EL (cell line): ENCODE results near the gene SMIM45.
"Not testable (repeated sequence)": the region's sequence is repeated elsewhere in the genome, so short reads cannot be mapped to it uniquely, and the experiment has no call there.

ENCODE experiments used
- DNase-seq: peaks from one replicate; pipeline ENCODE4 v3.0.0-alpha.2; 2016

Gene SMIM45

GRCh38 chr22:41935015-41935351 lies 17.0 kb upstream of the SMIM45 start:
- DNase-seq, result no peak

DNA sequence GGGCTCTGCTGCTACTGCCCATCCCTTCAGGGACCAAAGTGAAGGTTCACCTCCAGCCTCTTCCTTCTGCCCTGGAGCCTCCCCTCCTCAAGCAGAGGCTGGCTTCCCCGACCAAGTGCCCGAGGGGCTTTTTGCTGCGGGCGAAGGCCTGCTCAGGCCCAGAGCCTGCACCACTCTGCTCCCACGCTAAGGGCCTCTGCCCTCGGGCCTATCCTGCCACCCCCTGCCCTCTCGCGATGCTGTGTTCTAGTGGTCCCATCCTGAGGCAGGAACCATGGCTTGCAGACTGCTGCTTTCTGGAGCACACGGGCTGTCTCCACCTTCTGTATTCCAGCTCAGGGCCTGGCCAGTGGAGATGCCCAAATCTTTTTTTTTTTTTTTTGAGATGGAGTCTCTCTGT lies 16.4 kb upstream of the SMIM45 start:
- no peak for DNase-seq

DNA sequence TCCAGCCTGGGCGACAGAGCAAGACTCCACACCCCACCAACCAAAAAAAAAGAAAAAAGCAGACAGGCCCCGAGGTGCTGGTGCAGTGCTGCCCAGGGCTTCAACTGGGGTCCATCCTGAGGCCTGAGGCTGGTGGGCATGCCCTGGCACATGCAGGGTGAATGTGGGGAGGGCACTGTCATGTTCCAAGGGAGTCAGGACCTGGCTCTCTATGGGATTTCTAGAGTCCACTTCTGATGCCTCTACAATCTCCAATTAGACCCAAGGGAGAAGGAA lies 15.1 kb upstream of the SMIM45 start:
- no peak for DNase-seq

DNA sequence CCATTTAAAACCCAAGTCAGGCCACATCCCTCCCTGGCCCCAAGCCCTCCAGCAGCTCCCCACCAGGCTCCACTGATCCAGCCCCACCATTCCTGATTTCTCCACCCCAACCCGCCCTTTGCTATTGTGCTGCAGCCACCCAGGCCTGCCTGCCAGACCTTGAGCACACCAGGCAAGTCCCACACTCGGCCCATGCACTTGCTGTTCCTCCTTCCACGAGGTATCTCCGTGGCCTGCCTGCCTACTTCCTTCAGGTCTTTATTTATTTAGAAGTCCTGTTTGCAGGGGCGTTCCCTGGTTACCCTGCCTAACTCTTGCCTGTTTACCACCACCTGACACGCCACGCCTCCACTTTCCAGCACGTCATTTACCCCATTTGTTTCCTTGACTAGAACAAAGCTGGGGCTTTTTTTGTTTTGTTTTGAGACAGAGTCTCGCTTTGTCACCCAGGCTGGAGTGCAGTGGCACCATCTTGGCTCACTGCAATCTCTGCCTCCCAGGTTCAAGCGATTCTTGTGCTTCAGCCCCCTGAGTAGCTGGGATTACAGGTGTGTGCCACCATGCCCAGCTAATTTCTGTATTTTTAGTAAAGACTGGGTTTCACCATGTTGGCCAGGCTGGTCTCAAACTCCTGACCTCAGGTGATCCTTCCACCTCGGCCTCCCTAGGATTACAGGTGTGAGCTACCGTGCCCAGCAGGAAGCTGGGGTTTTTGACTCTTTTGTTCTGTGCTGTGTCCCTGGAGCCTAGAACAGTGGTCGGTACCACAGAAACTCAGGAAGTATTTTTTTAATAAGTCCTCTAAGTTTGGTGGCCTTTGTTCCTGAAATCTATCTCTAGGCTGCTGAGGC lies 11.7 kb upstream of the SMIM45 start:
- DNase-seq, result no peak

DNA sequence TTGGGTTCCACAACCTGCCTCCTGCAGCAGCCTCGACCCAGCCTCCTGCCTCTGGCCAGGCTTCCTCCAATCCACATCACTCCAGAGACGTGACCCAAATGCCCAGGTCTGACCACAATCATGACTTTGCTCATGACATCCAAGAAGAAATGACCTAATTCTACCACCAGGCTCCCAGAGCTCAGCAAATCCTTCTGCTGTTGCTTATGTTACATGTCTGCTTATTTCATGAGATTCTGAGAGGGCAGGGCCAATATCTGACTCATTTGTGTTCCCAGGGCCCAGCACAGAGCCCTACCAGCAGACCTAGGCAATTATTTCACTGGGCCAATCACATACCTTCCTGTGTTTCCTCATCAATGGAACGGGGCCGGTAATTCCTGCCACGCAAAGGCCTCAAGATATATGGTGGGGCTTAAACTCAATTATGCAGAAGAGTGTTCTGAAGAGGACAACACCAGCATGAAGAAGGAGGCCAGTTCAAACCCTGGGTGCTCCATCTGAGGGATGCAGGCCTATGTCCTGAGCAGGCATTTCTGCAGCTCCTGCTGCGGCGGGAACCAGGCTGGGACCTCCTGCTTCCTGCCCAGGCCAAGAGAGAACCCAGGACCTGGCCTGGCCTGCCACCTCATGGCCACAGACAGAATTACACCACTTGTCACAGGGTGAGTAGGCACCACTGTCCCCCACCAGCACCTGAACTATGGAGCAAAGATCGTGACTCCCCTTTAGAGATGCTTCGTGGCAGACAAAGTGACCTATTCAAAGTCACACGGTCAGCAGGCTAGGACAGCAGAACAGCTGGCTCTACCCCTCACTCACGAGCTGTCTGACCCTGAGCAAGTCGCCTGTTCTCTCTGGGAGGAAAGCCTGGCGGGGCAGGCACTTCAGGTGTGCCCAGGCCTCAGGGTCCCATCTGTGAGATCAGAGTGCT lies 10.9 kb upstream of the SMIM45 start:
- peak; percentile 86 for DNase-seq

DNA sequence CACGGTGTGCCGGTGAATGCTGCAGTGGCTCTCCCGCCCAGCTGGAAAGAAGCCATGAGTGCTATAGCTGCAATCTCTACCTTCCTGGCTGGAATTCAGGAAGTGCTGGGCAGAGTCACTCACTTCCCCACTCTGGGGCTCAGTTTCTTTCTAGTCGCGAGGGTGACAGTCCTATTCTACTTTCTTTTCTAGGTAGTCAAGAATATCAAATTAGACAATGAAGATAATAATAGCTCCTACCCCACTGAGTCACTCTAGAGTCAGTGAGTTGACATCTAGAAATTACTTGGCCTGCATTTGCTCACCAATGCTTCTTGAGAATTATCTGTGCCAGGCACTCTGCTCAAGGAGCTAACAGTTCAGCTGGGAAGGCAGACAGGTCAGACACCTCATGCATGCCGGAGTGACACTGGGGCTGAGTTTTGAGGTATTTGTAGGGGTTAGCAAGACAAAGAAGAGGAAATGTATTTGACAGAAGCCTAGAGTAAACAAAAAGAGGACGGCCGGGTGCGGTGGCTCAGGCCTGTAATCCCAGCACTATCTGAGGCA lies 8.2 kb upstream of the SMIM45 start:
- no peak for DNase-seq

- peak; percentile 96 for DNase-seq
Observed at GRCh38 chr22:41946629-41947423, 5.1 kb upstream of the SMIM45 start, which contains the start of gene CENPM. Gene CENPM (minus strand): TSS chr22:41947152. CDS start chr22:41947076, 76 bp downstream.

DNA sequence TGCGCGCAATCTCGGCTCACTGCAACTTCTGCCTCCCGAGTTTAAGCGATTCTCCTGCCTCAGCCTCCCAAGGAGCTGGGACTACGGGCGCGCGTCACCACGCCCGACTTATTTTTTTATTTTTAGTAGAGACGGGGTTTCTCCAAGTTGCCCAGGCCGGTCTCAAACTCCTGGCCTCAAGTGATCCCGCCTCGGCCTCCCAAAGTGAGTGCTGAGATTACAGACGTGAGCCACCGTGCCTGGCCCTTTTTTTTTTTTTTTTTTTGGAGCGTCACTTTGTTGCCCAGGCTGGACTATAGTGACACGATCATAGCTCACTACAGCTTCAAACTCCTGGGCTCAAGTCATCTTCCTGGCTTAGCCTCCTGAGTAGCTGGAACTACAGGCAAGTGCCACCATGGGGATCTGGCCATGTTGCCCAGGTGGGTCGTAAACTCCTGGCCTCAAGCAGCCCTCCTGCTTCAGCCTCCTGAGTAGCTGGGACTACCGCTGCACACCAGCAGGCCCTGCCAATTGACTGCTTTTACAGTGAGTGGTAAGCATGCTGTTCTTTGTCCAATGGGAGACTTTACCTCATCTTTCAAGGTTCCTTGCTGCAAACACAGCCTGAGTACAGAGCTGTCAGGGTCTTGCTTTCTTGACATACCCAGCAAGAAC lies 4.4 kb upstream of the SMIM45 start:
- no peak for DNase-seq

DNA sequence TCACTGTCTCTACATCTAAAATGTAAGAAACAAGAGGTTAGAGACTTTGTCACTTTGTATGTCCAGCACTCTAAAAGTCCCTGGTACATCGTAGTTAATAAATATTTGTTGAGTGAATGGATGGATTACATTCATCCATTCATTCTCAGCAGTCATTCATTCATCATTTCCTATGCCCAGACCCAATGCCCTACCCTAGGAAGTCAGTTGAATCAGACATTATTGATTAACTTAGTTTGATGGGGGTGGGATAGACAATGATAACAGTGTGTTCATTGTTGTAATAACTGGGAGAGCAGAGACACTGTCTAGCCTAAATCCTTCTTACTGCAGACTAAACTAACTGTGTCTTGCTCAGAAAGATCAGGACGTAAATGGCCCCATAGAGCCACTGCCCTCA lies 3.8 kb upstream of the SMIM45 start:
- DNase-seq, result no peak

GRCh38 chr22:41948928-41949296 lies 3.0 kb upstream of the SMIM45 start:
- not testable (repeated sequence) for DNase-seq

GRCh38 chr22:41949297-41949965 lies 2.5 kb upstream of the SMIM45 start:
- no peak for DNase-seq

DNA sequence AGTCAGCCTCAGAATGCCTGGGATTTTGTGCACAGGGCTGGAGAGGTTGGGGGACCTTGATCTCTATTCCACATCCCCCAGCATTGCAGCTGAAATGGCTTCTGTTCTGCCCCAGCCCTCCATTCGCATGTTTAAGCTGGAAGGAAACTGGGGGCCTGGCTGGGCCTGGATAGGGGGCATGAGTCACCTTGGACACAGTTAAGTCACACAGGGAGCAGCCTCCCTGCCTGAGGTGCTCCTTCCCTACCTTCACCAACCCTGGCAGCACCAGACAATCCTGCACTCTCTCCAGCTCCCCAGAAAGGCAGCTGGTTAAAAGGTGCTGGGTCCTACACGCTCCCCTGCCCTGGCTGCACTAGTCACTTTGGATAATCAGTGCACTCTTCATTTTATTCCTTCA lies 763 bp downstream of the SMIM45 start:
- peak; percentile 27 for DNase-seq

GRCh38 chr22:41957941-41958556 lies 6.1 kb downstream of the SMIM45 start:
- no peak for DNase-seq

DNA sequence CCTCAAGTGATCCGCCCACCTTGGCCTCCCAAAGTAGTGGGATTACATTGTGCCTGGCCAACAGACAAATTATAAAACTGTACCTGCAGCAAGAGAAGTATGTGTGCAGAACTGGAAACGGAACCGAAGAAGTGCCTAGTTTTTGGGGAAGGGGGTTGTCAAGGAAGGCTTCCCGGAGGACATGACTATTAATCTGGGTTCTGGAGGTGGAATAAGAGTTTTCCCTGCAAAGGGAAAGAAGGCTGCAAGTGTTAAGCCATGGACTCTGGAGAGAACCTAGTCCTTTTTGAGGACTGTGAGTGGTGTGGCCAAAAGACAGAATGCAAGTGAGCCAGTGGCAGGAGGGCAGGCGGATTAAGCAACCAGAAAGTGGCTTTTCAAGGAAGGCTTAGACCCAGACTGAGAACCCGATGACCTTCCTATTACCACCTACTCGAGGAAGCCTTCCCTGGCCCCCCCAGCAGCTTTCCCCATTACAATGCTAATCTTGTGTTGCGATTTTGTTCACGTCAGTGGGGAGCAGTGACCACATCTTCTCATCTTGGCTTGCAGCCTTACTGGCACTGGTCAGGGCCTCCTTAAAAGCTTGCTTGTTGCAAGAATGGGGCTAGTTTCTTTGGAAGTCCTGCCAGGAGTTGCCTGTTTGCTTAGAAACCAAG lies 11.6 kb downstream of the SMIM45 start:
- no peak for DNase-seq

GRCh38 chr22:41964112-41964491 lies 12.2 kb downstream of the SMIM45 start:
- no peak for DNase-seq

DNA sequence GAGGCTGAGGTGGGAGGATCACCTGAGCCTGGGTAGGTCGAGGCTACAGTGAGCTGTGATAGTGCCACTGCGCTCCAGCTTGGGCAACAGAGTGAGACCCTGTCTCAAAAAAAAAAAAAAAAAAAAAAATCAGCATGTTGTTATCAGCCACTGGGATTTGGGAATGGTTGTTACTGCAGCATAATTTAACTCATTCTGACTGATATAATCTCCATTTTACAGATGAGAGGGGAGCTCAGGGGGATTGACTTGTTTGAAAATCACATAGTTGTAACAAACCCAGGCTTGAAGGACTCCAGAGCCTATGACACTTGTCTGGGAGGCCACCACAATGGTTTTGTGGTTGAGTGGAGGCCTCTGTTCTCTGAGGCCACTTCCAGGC lies 14.3 kb downstream of the SMIM45 start:
- DNase-seq, result no peak

GRCh38 chr22:41966607-41967240 lies 14.8 kb downstream of the SMIM45 start:
- peak; percentile 98 for DNase-seq

DNA sequence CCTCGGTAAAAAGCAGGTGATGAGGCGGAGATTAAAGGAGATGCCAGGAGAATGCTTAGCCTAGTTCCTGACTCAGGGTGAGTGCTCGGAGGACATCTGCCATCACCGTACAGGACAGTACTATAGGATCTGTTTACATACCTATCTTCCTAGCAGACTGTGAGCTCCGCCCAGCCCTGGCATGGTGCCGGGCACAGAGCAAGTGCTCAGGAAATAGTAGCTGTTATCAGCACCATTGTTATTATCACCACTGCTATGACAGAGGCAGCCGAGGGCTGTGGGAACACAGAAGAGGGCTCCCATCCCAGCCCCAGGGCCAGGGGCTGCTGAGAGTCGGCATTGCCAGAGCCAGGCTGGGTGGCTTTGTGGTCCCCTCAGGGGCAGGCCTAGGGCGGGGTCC lies 16.7 kb downstream of the SMIM45 start:
- no peak for DNase-seq

GRCh38 chr22:41969110-41969646 lies 17.2 kb downstream of the SMIM45 start, which contains the start of gene SEPTIN3:
Gene SEPTIN3 (plus strand): TSS chr22:41969443. CDS start chr22:41971493, 2,050 bp downstream.
- DNase-seq, result no peak

- no peak for DNase-seq
Observed at GRCh38 chr22:41970601-41971000, 18.7 kb downstream of the SMIM45 start.
